GM12864 (cell line): ENCODE results near the gene GAPDH.

Experiments used
- DNase-seq: peaks from one replicate; pipeline ENCODE4 v3.0.0-alpha.2; 2011; ENCODE audit warnings: low read depth
- H3K4me3 ChIP-seq: 2 replicates; pipeline ENCODE4 v1.5.1; 2011; ENCODE audit warnings: mild to moderate bottlenecking, low read depth, low read length, control low read depth
- CTCF ChIP-seq: IDR thresholded peaks from 2 replicates; pipeline ENCODE4 v1.5.1; 2011; ENCODE audit warnings: low read depth, mild to moderate bottlenecking, moderate library complexity, low read length, control low read depth, inconsistent platforms; ENCODE audit errors: missing control alignments

Gene GAPDH

GRCh38 chr12:6523708-6524107 is 10.6 kb upstream of the GAPDH start:
- no peak overlapping the region for H3K4me3 ChIP-seq
- no peak for DNase-seq
- TF ChIP-seq CTCF, result no peak

- no peak for DNase-seq
- no peak for TF ChIP-seq CTCF
- H3K4me3 ChIP-seq, result no peak overlapping the region
These were observed 9.7 kb upstream of the GAPDH start for GRCh38 chr12:6524648-6525047.

GRCh38 chr12:6526201-6526600 is 8.1 kb upstream of the GAPDH start:
- no peak for TF ChIP-seq CTCF
- DNase-seq, result no peak
- H3K4me3 ChIP-seq, result no peak overlapping the region

DNA sequence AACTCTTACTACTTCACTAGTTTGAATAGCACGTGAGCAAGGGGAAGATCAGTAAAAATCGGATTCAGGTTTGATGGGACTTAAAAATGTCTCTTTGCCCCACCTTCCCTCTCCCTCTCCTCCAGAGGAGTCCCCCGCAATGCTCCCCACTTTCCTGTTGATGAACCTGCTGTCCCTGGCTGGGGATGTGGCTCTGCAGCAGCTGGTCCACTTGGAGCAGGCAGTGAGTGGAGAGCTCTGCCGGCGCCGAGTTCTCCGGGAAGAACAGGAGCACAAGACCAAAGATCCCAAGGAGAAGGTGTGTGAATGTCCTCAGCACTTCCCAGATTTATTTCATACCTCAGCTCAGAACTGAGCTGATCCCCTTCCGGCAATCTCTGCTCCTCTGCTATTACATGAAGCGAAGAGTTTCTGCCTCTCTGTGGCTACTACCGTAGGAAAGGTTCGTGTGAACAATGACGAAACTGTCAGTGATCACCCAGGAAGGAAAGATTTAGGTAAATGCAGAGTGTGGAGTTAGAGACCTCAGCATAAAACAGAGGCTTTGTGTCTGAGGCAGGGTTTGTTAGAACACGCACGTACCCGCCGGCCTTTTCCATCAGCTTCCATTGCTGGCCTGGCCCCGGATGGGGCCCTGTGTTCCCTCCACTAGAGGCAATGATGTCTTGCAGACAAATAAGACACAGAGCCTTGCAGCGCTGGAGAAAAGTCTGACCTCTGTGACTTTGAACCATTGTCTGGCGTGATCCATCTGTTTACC is 7.4 kb upstream of the GAPDH start:
- DNase-seq, result no peak
- TF ChIP-seq CTCF, result no peak

GRCh38 chr12:6527711-6528110 is 6.6 kb upstream of the GAPDH start:
- DNase-seq, result no peak
- no peak overlapping the region for H3K4me3 ChIP-seq
- no peak for TF ChIP-seq CTCF

More for the DNA sequence above, 7.4 kb upstream of the GAPDH start:
- no peak overlapping the region for H3K4me3 ChIP-seq

GRCh38 chr12:6528539-6529235 is 5.6 kb upstream of the GAPDH start:
- TF ChIP-seq CTCF, result no peak
- DNase-seq, result no peak
- no peak overlapping the region for H3K4me3 ChIP-seq

GRCh38 chr12:6529291-6529737 is 5.0 kb upstream of the GAPDH start:
- no peak for DNase-seq
- TF ChIP-seq CTCF, result no peak
- no peak overlapping the region for H3K4me3 ChIP-seq
